HEK293T (cell line): ENCODE measurements around the gene FXN.

ENCODE experiments used
- NFRKB ChIP-seq: fragments of 450-650 bp; IDR thresholded peaks from 2 replicates; pipeline ENCODE4 v1.6.1; 2016; ENCODE audit warnings: mild to moderate bottlenecking, moderate library complexity
- SUZ12 ChIP-seq: fragments of 450-650 bp; IDR thresholded peaks from 2 replicates; pipeline ENCODE4 v1.6.1; 2016; ENCODE audit warnings: mild to moderate bottlenecking

- TF ChIP-seq SUZ12: no peak
- TF ChIP-seq NFRKB: no peak
Measured at GRCh38 chr9:69028754-69029153, 6.8 kb upstream of the FXN start.
